Neural progenitor cell (in vitro differentiated cells): ENCODE results near the gene ARAP2. TPM values are rescaled to one million over a fixed set of nuclear protein-coding genes. Genes with fewer than 3 reads are reported as not detected.

ENCODE experiments used
- DNase-seq: peaks from one replicate; pipeline ENCODE4 v3.0.0-alpha.2; 2016; ENCODE audit warnings: low spot score
- H2AFZ ChIP-seq: fragments of 200-600 bp; sonication (generic); replicated peaks from 2 replicates; pipeline ENCODE4 v1.6.1; 2016; ENCODE audit warnings: antibody characterized with exemption
- H3F3A ChIP-seq: fragments of 200-600 bp; sonication (generic); 2 replicates; pipeline ENCODE4 v1.6.1; 2016; ENCODE audit warnings: antibody characterized with exemption, low read depth
- H3K27ac ChIP-seq: fragments of 200-600 bp; sonication (generic); 2 replicates; pipeline ENCODE4 v1.5.1; 2016; ENCODE audit warnings: mild to moderate bottlenecking
- H3K27me3 ChIP-seq: fragments of 200-600 bp; sonication (generic); 2 replicates; pipeline ENCODE4 v1.6.1; 2016; ENCODE audit warnings: mild to moderate bottlenecking, moderate library complexity
- H3K36me3 ChIP-seq: fragments of 200-600 bp; sonication (generic); 2 replicates; pipeline ENCODE4 v1.5.1; 2016
- H3K4me1 ChIP-seq: fragments of 200-600 bp; sonication (generic); 2 replicates; pipeline ENCODE4 v1.6.1; 2016; ENCODE audit warnings: mixed run types
- H3K4me2 ChIP-seq: fragments of 200-600 bp; sonication (generic); 2 replicates; pipeline ENCODE4 v1.6.1; 2016
- H3K4me3 ChIP-seq: fragments of 200-600 bp; sonication (generic); 2 replicates; pipeline ENCODE4 v1.5.1; 2016
- H3K79me2 ChIP-seq: fragments of 200-600 bp; sonication (generic); 2 replicates; pipeline ENCODE4 v1.6.1; 2016; ENCODE audit warnings: low read depth
- H3K9ac ChIP-seq: fragments of 200-600 bp; sonication (generic); 2 replicates; pipeline ENCODE4 v1.6.1; 2016
- H3K9me3 ChIP-seq: fragments of 200-600 bp; sonication (generic); 2 replicates; pipeline ENCODE4 v1.5.1; 2016; ENCODE audit warnings: low read depth
- H4K20me1 ChIP-seq: fragments of 200-600 bp; sonication (generic); 2 replicates; pipeline ENCODE4 v1.6.1; 2016; ENCODE audit warnings: low read depth
- H3K27ac Mint-ChIP-seq: 3 replicates; pipeline ENCODE4 v1.8.0; 2021; ENCODE audit warnings: mixed read lengths
- H3K27me3 Mint-ChIP-seq: 2 replicates; pipeline ENCODE4 v1.8.0; 2022; ENCODE audit warnings: low read depth, mild to moderate bottlenecking, inconsistent platforms, moderate library complexity, mixed read lengths; ENCODE audit not compliant: insufficient read depth
- H3K36me3 Mint-ChIP-seq: 3 replicates; pipeline ENCODE4 v1.8.0; 2021; ENCODE audit warnings: mixed read lengths
- H3K4me1 Mint-ChIP-seq: 3 replicates; pipeline ENCODE4 v1.8.0; 2021; ENCODE audit warnings: mixed read lengths
- H3K4me3 Mint-ChIP-seq: 3 replicates; pipeline ENCODE4 v1.8.0; 2021; ENCODE audit warnings: mild to moderate bottlenecking, moderate library complexity, mixed read lengths
- H3K9me3 Mint-ChIP-seq: 3 replicates; pipeline ENCODE4 v1.8.0; 2020; ENCODE audit warnings: mixed read lengths
- EZH2 ChIP-seq: fragments of 200-600 bp; sonication (generic); IDR thresholded peaks from 2 replicates; pipeline ENCODE4 v1.6.1; 2017; ENCODE audit warnings: antibody characterized with exemption, mild to moderate bottlenecking, moderate library complexity
- EZH2phosphoT487 ChIP-seq: fragments of 200-600 bp; sonication (generic); IDR thresholded peaks from 2 replicates; pipeline ENCODE4 v1.6.1; 2017; ENCODE audit warnings: antibody characterized with exemption
- total RNA-seq: library from RNA; depleted of rRNA; stranded (reverse); fragments of >200 nt; gene quantifications from 2 replicates; pipeline ENCODE4 v1.2.3, GENCODE V29; 2015; ENCODE audit warnings: low replicate concordance
- TF ChIP-seq, protein P1 (sequence below): fragments of 200-600 bp; sonication (generic); IDR thresholded peaks from 2 replicates; pipeline ENCODE4 v1.5.1; 2017; ENCODE audit warnings: antibody characterized with exemption, mild to moderate bottlenecking

The ARAP2 gene
- total RNA-seq, 1 donor from 2014 or later, result 1.6 TPM

DNA sequence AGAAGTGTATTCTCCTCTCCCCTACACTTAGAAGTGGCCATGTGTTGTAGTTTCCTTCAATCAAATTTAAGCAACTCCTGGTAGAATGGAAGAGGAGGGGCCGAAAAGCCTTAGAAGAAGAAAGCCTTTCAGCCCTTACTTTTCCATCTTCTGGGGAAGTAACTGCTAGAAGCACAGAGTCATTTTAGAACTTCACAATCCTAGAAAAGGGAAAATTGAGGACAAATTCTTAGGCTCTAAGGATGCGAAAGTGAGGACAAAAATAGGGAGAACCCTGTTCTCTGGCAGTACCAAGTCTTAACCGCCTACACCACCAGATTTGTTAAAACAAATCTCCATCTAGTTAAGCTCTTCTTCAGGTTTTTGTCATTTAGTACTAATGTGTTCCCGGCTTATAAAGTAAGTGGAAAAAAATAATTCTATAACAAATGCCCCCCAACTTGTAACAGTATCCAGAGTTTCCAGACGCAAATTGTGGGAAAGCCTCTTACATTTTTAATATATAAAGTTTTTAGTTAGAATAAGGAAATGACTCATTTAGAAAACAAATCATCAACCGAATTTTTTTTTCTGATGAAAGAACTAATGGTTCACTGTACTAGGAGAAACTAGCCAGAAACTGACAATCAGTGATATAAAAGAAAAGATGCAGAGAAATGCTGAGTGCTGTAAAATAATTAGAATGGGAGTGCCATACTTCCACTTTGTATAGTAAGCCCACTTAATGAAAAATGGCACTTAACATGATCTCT, 76.0 kb downstream of the ARAP2 start:
- H4K20me1 ChIP-seq, result no peaks in the 10 kb centered on the region
- no peaks in the 10 kb centered on the region for H3K9me3 ChIP-seq
- DNase-seq, result no peak
- H2AFZ ChIP-seq, result peak overlapping the region; percentile 70
- H3K4me3 Mint-ChIP-seq, result no peak overlapping the region
- H3K36me3 ChIP-seq, result no peaks in the 10 kb centered on the region
- no peaks in the 10 kb centered on the region for H3F3A ChIP-seq
- no peak overlapping the region for H3K27ac Mint-ChIP-seq
- no peaks in the 10 kb centered on the region for H3K36me3 Mint-ChIP-seq
- H3K27ac ChIP-seq, result no peak overlapping the region
- no peaks in the 10 kb centered on the region for H3K4me1 Mint-ChIP-seq
- no peaks in the 10 kb centered on the region for H3K79me2 ChIP-seq
- H3K27me3 Mint-ChIP-seq, result peaks cover 2% of the 10 kb centered on the region
- no peaks in the 10 kb centered on the region for H3K27me3 ChIP-seq
- H3K9me3 Mint-ChIP-seq, result no peaks in the 10 kb centered on the region
- TF ChIP-seq, protein P1, sequence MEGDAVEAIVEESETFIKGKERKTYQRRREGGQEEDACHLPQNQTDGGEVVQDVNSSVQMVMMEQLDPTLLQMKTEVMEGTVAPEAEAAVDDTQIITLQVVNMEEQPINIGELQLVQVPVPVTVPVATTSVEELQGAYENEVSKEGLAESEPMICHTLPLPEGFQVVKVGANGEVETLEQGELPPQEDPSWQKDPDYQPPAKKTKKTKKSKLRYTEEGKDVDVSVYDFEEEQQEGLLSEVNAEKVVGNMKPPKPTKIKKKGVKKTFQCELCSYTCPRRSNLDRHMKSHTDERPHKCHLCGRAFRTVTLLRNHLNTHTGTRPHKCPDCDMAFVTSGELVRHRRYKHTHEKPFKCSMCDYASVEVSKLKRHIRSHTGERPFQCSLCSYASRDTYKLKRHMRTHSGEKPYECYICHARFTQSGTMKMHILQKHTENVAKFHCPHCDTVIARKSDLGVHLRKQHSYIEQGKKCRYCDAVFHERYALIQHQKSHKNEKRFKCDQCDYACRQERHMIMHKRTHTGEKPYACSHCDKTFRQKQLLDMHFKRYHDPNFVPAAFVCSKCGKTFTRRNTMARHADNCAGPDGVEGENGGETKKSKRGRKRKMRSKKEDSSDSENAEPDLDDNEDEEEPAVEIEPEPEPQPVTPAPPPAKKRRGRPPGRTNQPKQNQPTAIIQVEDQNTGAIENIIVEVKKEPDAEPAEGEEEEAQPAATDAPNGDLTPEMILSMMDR, result no peak
- TF ChIP-seq EZH2 (no peak), EZH2phosphoT487 (no peak)
- no peak overlapping the region for H3K4me3 ChIP-seq
- H3K4me1 ChIP-seq, result peaks cover 9% of the 10 kb centered on the region
- no peak overlapping the region for H3K9ac ChIP-seq
- H3K4me2 ChIP-seq, result no peak overlapping the region

DNA sequence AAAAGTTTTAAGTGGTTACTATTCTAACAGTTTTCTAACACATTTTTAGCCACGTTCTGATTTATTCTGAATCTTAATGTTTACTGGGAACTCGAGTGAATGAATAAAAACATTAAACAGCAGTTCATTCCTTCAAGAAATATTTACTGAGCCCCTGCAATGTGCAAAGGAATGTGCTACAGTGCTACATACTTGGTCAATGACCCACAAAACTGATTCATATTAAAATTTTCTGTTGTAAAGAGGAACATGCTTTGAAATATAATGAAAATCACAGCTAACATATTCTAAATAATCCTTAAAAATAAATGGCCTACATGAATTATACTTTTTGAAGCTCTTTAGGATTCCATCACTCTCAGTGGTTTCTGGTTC, 78.7 kb downstream of the ARAP2 start:
- no peak overlapping the region for H3K27ac ChIP-seq

DNA sequence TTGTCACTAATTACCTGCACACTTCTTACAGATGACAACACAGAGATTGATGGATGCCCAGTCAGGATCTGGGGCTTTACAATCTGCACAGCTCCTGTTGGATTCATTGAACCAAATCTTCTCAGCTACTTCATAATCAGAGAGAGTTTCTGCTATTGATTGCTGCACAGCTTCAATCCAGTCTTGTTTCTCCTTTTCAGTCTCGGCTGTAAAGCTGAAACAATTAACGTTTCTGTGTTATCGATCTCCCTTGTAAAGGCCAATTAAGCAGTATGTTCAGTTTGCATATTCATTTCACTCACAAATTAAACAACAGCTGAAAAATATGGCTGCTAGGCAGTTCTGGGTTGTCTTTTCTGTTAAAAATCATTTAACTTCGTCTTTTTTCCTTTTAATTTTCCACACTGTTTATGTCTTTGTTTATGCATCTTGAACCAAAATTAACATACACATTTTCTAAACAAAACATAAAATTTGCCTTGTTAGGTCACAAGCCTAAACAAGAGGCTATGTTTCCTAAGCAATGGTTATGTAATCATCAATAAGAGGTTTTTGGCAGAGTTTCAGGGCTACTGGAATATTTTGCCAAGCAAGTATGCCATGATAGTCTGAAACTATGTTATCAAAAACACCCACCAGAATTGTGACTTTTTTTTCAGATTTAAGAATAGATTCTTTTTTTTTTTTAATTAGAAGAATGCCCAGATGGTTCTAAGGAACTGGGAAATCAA, 79.2 kb downstream of the ARAP2 start:
- H3K79me2 ChIP-seq, result no peaks in the 10 kb centered on the region

More for the DNA sequence above, 78.7 kb downstream of the ARAP2 start:
- H3K9ac ChIP-seq, result no peak overlapping the region
- H3K36me3 ChIP-seq, result no peaks in the 10 kb centered on the region
- H2AFZ ChIP-seq, result no peak overlapping the region
- no peaks in the 10 kb centered on the region for H3K9me3 Mint-ChIP-seq
- H3K79me2 ChIP-seq, result no peaks in the 10 kb centered on the region
- no peak overlapping the region for H3K27ac Mint-ChIP-seq
- no peak overlapping the region for H3K4me3 Mint-ChIP-seq
- no peaks in the 10 kb centered on the region for H4K20me1 ChIP-seq
- H3K36me3 Mint-ChIP-seq, result no peaks in the 10 kb centered on the region
- no peak overlapping the region for H3K4me3 ChIP-seq
- no peaks in the 10 kb centered on the region for H3K9me3 ChIP-seq
- no peak for TF ChIP-seq EZH2phosphoT487
- no peak for TF ChIP-seq EZH2
- H3K4me1 Mint-ChIP-seq, result no peaks in the 10 kb centered on the region
- peaks cover 2% of the 10 kb centered on the region for H3K27me3 Mint-ChIP-seq
- H3F3A ChIP-seq, result no peaks in the 10 kb centered on the region
- DNase-seq, result no peak
- H3K4me1 ChIP-seq, result peaks cover 5% of the 10 kb centered on the region
- no peak overlapping the region for H3K4me2 ChIP-seq
- no peaks in the 10 kb centered on the region for H3K27me3 ChIP-seq

More for the DNA sequence above, 79.2 kb downstream of the ARAP2 start:
- no peak overlapping the region for H3K27ac Mint-ChIP-seq
- H3K9me3 ChIP-seq, result no peaks in the 10 kb centered on the region
- no peaks in the 10 kb centered on the region for H3K36me3 Mint-ChIP-seq
- H3F3A ChIP-seq, result no peaks in the 10 kb centered on the region
- no peak for DNase-seq
- H3K9me3 Mint-ChIP-seq, result no peaks in the 10 kb centered on the region
- H3K4me1 Mint-ChIP-seq, result no peaks in the 10 kb centered on the region
- H3K27ac ChIP-seq, result no peak overlapping the region
- H3K4me3 Mint-ChIP-seq, result no peak overlapping the region
- H2AFZ ChIP-seq, result no peak overlapping the region
- H3K36me3 ChIP-seq, result no peaks in the 10 kb centered on the region
- no peak for TF ChIP-seq EZH2
- TF ChIP-seq EZH2phosphoT487, result no peak
- TF ChIP-seq, protein P1, result no peak
- no peak overlapping the region for H3K4me3 ChIP-seq
- H3K27me3 ChIP-seq, result no peaks in the 10 kb centered on the region
- H4K20me1 ChIP-seq, result no peaks in the 10 kb centered on the region
- H3K27me3 Mint-ChIP-seq, result peaks cover 2% of the 10 kb centered on the region
- H3K4me1 ChIP-seq, result peaks cover 5% of the 10 kb centered on the region
- H3K9ac ChIP-seq, result no peak overlapping the region
- no peak overlapping the region for H3K4me2 ChIP-seq
